ENCODE measurements around the gene FIS1. TPM values are rescaled to one million over a fixed set of nuclear protein-coding genes. Genes with fewer than 3 reads are reported as not detected.

FIS1 gene
- total and polyA plus RNA-seq, 2 donors (not counting 1 experiment from before 2014, with no cell fraction given): 95.5 to 245 TPM

- H3K36me3 ChIP-seq (replicated peaks in 1 of 2; ENCODE audit: control extremely low read depth in 1 of 2, control insufficient read depth in 1 of 2, extremely low read depth in 1 of 2, insufficient read depth in 2 of 2, low read length in 1 of 2): peaks cover 0 to 20% of the 10 kb centered on the region in 2 experiments
- CTCF ChIA-PET: interaction anchor here (1.2 to 4.6 kb wide), 7 partner anchors 8 to 355 kb away, joined by 3 to 65 read pairs (median 19); partner anchors contain the start of gene UFSP1
- POLR2A ChIA-PET: interaction anchor here (0.6 to 2.4 kb wide), 5 partner anchors 28 to 1740 kb away, joined by 3 to 15 read pairs (median 4); partner anchors contain the start of genes IFT22, PLOD3, VGF and ZNHIT1
- no peak for DNase-seq
- Mint-ChIP-seq H3K4me3 (peak overlapping the region; percentile 98), H3K9me3 (ENCODE audit: insufficient read depth) (no peaks in the 10 kb centered on the region), H3K27ac (peak overlapping the region; percentile 97), H3K27me3 (no peaks in the 10 kb centered on the region), H3K4me1 (peaks cover 43% of the 10 kb centered on the region)
- H3K27ac ChIP-seq (ENCODE audit: low read length in 2 of 2): peak overlapping the region; percentile 91 to 97
- H2AFZ ChIP-seq (ENCODE audit: insufficient read depth, low read depth, low read length, poor library complexity, severe bottlenecking): peak overlapping the region; percentile 90
- H3K9ac ChIP-seq (ENCODE audit: low read length): peak overlapping the region; percentile 89
- H4K20me1 ChIP-seq (ENCODE audit: control insufficient read depth, insufficient read depth, low read length, poor library complexity, severe bottlenecking): peaks cover 73% of the 10 kb centered on the region
- H3K4me1 ChIP-seq (ENCODE audit: control insufficient read depth in 2 of 2, insufficient read depth in 2 of 2, low read length in 2 of 2): peaks cover 16 to 32% of the 10 kb centered on the region in 2 donors
- intact Hi-C loops (cut with micrococcal nuclease): loop anchor here (2.0 kb wide), 4 partner anchors 76 to 632 kb away; partner anchors contain the start of genes AP1S1, IFT22 and MOSPD3
- H3K4me3 ChIP-seq (ENCODE audit: control extremely low read depth in 1 of 5, extremely low read depth in 1 of 5, insufficient read depth in 1 of 5, low read depth in 2 of 5, low read length in 4 of 5): peak overlapping the region; percentile 95 to 100 (median 99)
- TF ChIP-seq CTCF (IDR thresholded peaks at IDR 0.05) (no peak), EZH2 (IDR thresholded peaks at IDR 0.05; ENCODE audit: borderline replicate concordance, insufficient read depth, low read depth, low read length, poor library complexity, severe bottlenecking) (no peak)
- no peaks in the 10 kb centered on the region for H3K27me3 ChIP-seq (replicated peaks in 1 of 4; ENCODE audit: control extremely low read depth in 1 of 4, control insufficient read depth in 3 of 4, insufficient read depth in 4 of 4, low read length in 3 of 4)
- ATAC-seq (ENCODE audit: low read depth): no peak
- 29% methylated on average over 28 of the region's 32 CpGs for WGBS (ENCODE audit: insufficient coverage)
- H3K9me3 ChIP-seq (ENCODE audit: control extremely low read depth in 1 of 3, control insufficient read depth in 2 of 3, insufficient read depth in 1 of 3, low read length in 2 of 3): no peaks in the 10 kb centered on the region
- peak overlapping the region; percentile 93 for H3K4me2 ChIP-seq (replicated peaks; ENCODE audit: low read depth, low read length, poor library complexity, severe bottlenecking)
- peaks cover 88% of the 10 kb centered on the region for H3K79me2 ChIP-seq (ENCODE audit: control insufficient read depth, insufficient read depth, low read length)
These were observed 327 bp upstream of the FIS1 start for GRCh38 chr7:101245147-101245668.
